ENCODE measurements around the gene SERTAD1.
A peak's percentile ranks its signal among the peaks of the same experiment; 100 is the strongest.
"Not testable (repeated sequence)": the region's sequence is repeated elsewhere in the genome, so short reads cannot be mapped to it uniquely, and the experiment has no call there.

The SERTAD1 gene

DNA sequence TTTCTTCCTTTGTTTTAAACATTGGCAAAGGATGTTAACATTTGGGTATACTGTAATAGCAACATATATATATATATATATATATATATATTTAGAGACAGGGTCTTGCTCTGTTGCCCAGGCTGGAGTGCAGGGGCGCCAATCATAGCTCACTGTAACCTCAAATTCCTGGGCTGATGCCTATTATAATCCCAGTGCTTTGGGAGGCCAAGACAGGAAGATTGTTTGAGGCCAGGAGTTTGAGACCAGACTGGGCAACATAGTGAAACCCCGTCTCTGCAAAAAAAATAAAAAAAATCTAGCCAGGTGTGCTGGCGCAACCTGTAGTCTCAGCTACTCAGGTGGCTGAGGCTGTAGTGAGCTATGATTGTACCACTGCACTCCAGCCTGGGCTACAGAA lies 34.4 kb upstream of the SERTAD1 start:
- Mint-ChIP-seq H3K9me3 (no peaks in the 10 kb centered on the region), H3K27ac (no peak overlapping the region), H3K4me1 (ENCODE audit: low read depth) (peaks cover 9% of the 10 kb centered on the region), H3K27me3 (ENCODE audit: low read depth) (no peaks in the 10 kb centered on the region), H3K36me3 (ENCODE audit: low read depth) (no peaks in the 10 kb centered on the region), H3K4me3 (no peak overlapping the region)

DNA sequence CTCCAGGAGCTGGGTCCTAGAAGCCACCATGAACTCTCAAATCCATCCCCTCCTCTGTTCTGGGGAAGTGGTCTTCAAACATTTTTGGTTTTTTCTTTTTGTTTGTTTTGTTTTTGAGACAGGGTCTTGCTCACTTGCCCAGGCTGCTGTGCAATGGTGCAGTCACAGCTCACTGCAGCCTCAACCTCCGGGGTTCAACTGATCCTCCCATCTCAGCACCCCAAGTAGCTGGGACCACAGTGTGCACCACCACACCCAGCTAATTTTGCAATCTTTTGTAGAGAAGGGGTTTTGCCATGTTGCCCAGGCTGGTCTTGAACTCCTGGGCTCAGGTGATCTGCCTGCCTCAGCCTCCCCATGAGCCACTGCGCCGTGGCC lies 32.8 kb upstream of the SERTAD1 start:
- Mint-ChIP-seq H3K4me1 (ENCODE audit: low read depth) (peaks cover 5% of the 10 kb centered on the region), H3K36me3 (ENCODE audit: low read depth) (no peaks in the 10 kb centered on the region), H3K27ac (no peak overlapping the region), H3K4me3 (no peak overlapping the region), H3K27me3 (ENCODE audit: low read depth) (no peaks in the 10 kb centered on the region), H3K9me3 (no peaks in the 10 kb centered on the region)

DNA sequence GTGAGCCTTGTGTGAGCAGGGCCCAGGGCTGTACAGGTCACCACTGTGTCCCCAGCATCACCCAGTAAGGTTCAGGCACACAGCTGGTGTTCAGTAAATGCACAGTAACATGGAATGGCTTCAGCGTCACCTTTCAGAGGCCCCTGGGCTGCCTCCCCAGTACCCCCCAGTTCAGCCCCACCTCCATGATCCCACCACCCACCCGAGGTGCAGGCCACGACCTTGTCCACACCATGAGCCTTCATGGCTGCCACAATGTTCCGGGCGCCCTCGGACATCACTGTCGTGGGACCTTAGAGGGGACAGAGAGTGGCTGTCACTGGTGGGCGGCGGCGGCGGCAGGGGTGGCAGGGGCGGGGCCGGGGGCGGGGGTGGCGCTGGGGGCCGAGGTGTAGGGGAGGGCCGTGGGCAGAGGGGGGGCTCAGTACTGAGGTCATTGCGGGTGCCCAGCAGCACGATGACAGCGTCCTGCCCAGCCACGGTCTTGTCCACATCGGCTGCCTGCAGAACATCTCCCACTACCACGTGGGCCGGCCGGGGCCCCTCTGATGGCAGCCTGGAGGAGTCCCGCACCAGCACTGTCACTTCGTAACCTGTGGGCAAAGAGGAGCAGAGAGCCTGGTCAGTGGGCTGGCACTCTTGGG lies 32.3 kb upstream of the SERTAD1 start:
- no peaks in the 10 kb centered on the region for H3K27me3 Mint-ChIP-seq (ENCODE audit: low read depth)
- H3K4me1 Mint-ChIP-seq (ENCODE audit: low read depth), result peaks cover 5% of the 10 kb centered on the region
- no peak overlapping the region for H3K4me3 Mint-ChIP-seq
- H3K36me3 Mint-ChIP-seq (ENCODE audit: low read depth), result no peaks in the 10 kb centered on the region
- no peaks in the 10 kb centered on the region for H3K9me3 Mint-ChIP-seq
- no peak overlapping the region for H3K27ac Mint-ChIP-seq

DNA sequence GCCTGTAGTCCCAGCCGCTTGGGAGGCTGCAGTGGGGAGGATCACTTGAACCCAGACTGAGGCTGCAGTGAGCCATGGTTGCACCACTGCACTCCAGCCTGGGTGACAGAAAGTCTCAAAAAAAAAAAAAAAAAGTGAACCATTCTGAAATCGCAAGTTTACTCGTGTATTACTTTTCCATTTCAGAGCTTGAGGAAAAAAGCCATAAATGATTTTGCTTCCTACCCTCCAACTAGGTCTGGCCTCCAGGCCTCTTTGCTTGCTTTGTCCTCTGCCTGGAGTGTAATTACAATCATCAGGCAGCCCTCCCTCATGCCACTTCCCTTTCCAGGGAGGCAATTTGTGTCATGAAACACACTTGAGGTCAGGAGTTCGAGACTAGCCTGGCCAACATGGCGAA lies 31.3 kb upstream of the SERTAD1 start:
- no peak overlapping the region for H3K4me3 Mint-ChIP-seq
- H3K4me1 Mint-ChIP-seq (ENCODE audit: low read depth), result peaks cover 2% of the 10 kb centered on the region
- no peaks in the 10 kb centered on the region for H3K9me3 Mint-ChIP-seq
- H3K27ac Mint-ChIP-seq, result no peak overlapping the region
- no peaks in the 10 kb centered on the region for H3K27me3 Mint-ChIP-seq (ENCODE audit: low read depth)
- no peaks in the 10 kb centered on the region for H3K36me3 Mint-ChIP-seq (ENCODE audit: low read depth)

DNA sequence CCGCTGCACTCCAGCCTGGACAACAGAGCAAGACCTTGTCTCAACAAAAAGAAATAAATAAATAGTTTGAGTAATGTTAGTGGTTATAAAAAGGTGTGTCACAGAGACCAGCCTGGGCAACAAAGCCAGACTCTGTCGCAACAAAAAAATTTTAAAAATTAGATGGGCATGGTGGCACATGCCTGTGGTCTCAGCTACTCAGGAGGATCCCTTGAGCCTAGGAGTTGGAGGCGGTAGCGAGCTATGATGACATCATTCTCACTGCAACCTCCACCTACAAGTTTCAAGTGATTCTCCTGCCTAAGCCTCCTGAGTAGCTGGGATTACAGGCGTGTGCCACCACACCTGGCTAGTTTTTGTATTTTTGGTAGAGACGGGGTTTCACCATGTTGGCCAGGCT lies 28.2 kb upstream of the SERTAD1 start:
- H3K36me3 Mint-ChIP-seq (ENCODE audit: low read depth); H3K27ac Mint-ChIP-seq: not testable (repeated sequence)

DNA sequence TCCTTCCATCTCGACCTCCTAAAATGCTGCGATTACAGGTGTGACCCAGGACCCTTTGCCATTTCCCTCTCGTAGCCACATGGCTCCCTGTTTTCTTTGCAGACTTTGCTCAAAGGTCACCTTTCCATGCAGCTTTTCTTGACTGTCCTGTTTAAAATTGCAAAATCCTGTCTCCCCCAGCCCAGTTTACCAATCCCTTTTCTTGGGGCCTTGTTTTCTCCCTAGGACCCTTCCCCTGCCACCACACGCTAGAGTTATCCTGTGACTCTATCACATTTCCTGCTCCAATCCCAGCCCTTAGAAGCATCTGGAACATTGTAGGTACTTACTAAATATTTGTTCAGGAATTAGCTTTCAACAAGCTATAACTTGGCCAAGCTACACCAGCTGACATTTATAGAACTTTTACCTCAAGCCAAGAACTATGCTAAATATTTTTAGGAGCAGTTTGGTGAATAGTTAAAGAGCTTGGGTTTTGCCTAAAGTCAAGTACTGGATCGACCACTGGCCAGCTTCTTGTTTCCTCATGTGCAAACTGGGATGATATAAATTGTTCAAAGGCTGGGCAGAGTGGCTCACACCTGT lies 27.5 kb upstream of the SERTAD1 start:
- Mint-ChIP-seq H3K27ac (no peak overlapping the region), H3K9me3 (no peaks in the 10 kb centered on the region), H3K36me3 (ENCODE audit: low read depth) (peaks cover 2% of the 10 kb centered on the region), H3K4me1 (ENCODE audit: low read depth) (no peaks in the 10 kb centered on the region), H3K4me3 (no peak overlapping the region), H3K27me3 (ENCODE audit: low read depth) (no peaks in the 10 kb centered on the region)

More for the DNA sequence above, 28.2 kb upstream of the SERTAD1 start:
- not testable (repeated sequence) for H3K4me1 Mint-ChIP-seq (ENCODE audit: low read depth); H3K27me3 Mint-ChIP-seq (ENCODE audit: low read depth); H3K4me3 Mint-ChIP-seq; H3K9me3 Mint-ChIP-seq

DNA sequence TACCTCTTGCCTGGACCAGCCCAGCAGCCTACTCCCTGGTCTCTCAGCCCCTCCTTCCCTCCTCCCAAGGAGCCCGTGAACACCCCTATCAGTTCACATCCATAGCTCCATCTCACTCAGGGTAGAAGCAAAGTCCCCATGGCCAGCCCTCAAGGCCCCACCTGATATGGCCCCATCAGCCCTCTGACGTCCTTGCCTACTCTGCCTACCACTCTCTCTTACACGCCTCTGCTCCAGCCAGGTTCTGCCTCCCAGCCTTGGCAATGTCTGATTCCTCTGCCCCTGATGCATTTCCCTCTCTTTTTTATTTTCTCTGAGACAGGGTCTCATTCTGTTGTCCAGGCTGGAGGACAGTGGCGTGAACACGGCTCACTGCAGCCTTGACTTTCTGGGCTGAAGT lies 26.2 kb upstream of the SERTAD1 start:
- H3K27ac Mint-ChIP-seq, result no peak overlapping the region
- H3K36me3 Mint-ChIP-seq (ENCODE audit: low read depth), result peaks cover 2% of the 10 kb centered on the region
- no peaks in the 10 kb centered on the region for H3K4me1 Mint-ChIP-seq (ENCODE audit: low read depth)
- H3K4me3 Mint-ChIP-seq, result no peak overlapping the region
- no peaks in the 10 kb centered on the region for H3K9me3 Mint-ChIP-seq
- H3K27me3 Mint-ChIP-seq (ENCODE audit: low read depth), result no peaks in the 10 kb centered on the region

DNA sequence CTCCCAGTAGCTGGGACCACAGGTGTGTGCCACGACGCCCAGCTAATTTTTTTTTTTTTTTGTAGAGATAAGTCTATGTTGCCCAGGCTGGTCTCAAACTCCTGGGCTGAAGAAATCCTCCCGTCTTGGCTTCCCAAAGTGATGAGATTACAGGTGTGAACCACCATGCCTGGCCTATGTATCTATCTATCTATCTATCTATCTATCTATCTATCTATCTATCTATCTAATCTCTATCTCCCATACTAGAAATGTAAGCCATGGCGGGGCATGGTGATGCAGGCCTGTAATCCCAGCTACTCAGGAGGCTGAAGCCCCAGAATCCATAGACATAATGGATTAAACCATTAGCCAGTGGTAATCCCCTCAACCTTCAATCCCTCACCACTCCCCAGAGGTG lies 24.9 kb upstream of the SERTAD1 start:
- H3K36me3 Mint-ChIP-seq (ENCODE audit: low read depth), result peaks cover 2% of the 10 kb centered on the region
- no peak overlapping the region for H3K4me3 Mint-ChIP-seq
- H3K27ac Mint-ChIP-seq, result no peak overlapping the region
- H3K9me3 Mint-ChIP-seq, result no peaks in the 10 kb centered on the region
- H3K4me1 Mint-ChIP-seq (ENCODE audit: low read depth), result no peaks in the 10 kb centered on the region
- no peaks in the 10 kb centered on the region for H3K27me3 Mint-ChIP-seq (ENCODE audit: low read depth)

DNA sequence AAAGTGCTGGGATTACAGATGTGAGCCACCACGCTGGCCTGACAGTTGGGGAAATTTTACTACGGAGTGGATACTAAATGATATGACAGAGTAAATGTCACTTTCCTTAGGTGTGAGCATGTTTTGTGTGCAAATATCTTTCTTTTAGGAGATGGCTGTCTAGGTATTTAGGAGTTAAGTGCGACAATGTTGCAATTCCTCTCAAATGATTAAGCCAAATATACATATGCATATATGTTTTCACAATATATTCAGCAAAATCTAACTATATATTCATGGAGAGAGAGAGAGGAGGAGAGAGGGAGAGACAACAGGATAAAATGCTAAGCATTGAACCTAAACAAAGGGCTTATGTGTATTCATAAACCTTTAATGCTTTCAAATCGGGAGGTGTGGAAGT lies 23.7 kb upstream of the SERTAD1 start:
- Mint-ChIP-seq H3K4me1 (ENCODE audit: low read depth) (peaks cover 3% of the 10 kb centered on the region), H3K27ac (no peak overlapping the region), H3K36me3 (ENCODE audit: low read depth) (peaks cover 2% of the 10 kb centered on the region), H3K27me3 (ENCODE audit: low read depth) (no peaks in the 10 kb centered on the region), H3K4me3 (no peak overlapping the region), H3K9me3 (no peaks in the 10 kb centered on the region)

DNA sequence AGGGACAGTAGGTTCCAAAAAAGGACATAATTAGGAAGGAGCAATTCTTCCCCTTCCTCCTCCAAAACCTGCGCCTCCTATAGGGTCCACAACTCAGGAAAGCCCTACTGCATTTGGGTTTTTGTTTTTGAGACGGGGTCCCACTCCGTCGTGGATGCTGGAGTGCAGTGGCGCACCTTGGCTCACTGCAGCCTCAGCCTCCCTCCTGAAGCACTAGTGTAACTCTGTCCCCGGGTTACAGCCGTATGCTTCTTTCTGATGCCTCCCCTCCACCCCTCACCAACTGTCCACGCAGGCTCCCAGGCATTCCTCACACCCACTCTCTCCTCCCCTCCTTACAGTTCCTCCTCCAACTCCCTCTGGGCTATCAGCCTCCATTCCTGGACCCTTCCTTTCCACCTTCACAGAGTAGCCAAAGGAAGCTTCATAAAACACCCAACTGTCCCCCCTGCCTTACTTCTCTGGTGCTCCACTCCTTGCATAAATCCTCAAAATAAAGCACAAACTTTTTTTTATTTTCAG lies 20.5 kb upstream of the SERTAD1 start:
- H3K4me1 Mint-ChIP-seq (ENCODE audit: low read depth), result peaks cover 13% of the 10 kb centered on the region

DNA sequence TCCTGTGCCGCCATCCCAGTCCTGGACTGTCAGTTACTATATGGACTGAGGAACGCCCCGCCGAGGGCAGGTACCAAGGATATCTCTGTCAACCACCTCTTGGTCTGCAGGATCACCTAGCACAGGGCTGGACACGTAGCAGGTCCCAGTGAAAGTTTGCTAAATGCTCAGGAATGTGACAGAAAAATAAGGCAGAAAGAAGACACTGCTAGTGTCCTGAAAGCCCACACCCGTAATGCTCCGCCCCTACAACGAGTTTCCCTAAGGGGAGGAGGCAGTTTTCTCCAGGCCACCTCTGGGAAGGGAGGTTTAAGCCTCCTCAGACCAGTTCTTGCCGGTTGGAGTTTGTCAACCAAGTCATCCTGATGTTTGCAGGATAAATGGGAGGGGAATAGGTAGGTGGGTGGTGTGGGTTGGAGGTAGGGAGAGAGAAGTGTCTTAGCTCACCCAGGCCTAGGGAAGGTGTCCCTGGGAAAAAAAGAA lies 20.0 kb upstream of the SERTAD1 start:
- H3K4me3 Mint-ChIP-seq, result peak overlapping the region; percentile 67
- peak overlapping the region; percentile 41 for H3K27ac Mint-ChIP-seq
- H3K4me1 Mint-ChIP-seq (ENCODE audit: low read depth), result peaks cover 13% of the 10 kb centered on the region
- H3K9me3 Mint-ChIP-seq, result no peaks in the 10 kb centered on the region
- H3K27me3 Mint-ChIP-seq (ENCODE audit: low read depth), result no peaks in the 10 kb centered on the region
- H3K36me3 Mint-ChIP-seq (ENCODE audit: low read depth), result peaks cover 11% of the 10 kb centered on the region

More for the DNA sequence above, 20.5 kb upstream of the SERTAD1 start:
- Mint-ChIP-seq H3K27ac (no peak overlapping the region), H3K4me3 (peak overlapping the region; percentile 50), H3K36me3 (ENCODE audit: low read depth) (peaks cover 11% of the 10 kb centered on the region), H3K9me3 (no peaks in the 10 kb centered on the region), H3K27me3 (ENCODE audit: low read depth) (no peaks in the 10 kb centered on the region)

DNA sequence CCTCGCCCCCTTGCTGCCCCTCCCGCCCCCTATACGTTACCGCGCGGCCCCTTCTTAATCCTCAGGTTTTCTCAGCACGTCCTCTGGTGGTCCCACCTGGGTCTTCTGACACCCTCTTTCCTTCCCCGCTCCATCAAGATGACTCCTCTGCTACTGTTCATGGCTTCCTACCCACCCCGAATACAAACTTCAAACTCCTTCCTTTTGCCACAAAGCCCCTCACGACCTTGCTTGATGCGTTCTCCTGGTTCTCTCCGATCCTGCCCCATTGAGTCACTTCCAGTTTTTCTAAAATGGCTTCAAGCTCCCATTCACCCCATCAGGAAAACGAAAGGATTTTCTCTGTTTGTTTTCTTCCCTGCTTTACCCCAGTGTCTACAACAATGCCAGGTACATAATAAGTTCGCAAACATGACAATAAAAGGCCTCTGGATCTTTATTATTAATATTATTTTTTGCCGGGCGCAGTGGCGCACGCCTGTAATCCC lies 19.1 kb upstream of the SERTAD1 start:
- Mint-ChIP-seq H3K9me3 (no peaks in the 10 kb centered on the region), H3K4me1 (ENCODE audit: low read depth) (peaks cover 13% of the 10 kb centered on the region), H3K4me3 (peak overlapping the region; percentile 100), H3K27me3 (ENCODE audit: low read depth) (no peaks in the 10 kb centered on the region), H3K27ac (peak overlapping the region; percentile 90), H3K36me3 (ENCODE audit: low read depth) (peaks cover 13% of the 10 kb centered on the region)

DNA sequence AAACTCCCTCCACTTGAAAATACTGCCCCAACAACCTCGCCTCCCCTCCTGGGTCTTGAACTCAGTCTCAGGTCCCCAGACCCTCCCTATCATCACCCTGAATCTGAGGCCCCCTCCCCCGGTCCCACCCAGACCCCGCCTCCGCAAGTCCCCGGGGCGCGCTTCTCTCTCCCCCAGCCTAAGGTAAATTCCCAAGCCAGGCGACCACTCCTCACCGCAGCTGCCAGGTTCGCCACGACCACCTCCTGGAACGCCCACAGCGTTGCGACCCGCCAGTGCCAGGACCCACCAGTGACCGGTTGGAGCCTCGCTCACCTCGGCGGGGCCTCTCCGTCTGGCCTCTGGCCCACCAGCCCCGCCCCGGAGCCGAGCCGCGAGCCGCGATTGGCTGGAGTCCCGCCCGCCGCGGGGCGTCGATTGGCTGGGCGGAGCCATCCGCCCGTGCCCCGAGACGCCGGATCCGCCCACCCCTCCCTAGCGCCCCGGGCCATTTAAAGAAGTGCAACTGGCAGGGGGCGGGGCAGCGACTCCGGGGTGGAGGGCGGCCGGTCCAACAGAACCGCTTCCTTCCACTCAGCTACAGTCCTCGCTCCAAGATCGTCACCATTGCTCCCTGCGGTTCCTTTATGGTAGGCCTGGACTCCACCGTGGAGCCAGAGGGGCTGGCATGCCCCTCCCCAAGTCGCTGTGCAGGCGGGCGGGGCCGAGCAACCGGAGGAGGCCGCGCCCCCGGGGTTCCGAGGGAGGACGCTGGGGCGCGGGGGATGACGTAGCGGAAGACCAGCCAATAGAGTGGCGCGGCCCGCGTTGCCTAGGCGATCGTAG lies 18.4 kb upstream of the SERTAD1 start, which contains the start of gene SERTAD3:
SERTAD3 (minus strand) TSS at position 336 of the 825 bp plus-strand sequence. CDS start 2,255 bp downstream, outside the sequence.
- Mint-ChIP-seq H3K4me3 (peak within 1 kb of the TSS; percentile 100), H3K27ac (peak within 1 kb of the TSS; percentile 99), H3K4me1 (ENCODE audit: low read depth) (peaks cover 17% of the 10 kb centered on the region), H3K27me3 (ENCODE audit: low read depth) (no peaks in the 10 kb centered on the region), H3K9me3 (no peaks in the 10 kb centered on the region), H3K36me3 (ENCODE audit: low read depth) (peaks cover 11% of the 10 kb centered on the region)

DNA sequence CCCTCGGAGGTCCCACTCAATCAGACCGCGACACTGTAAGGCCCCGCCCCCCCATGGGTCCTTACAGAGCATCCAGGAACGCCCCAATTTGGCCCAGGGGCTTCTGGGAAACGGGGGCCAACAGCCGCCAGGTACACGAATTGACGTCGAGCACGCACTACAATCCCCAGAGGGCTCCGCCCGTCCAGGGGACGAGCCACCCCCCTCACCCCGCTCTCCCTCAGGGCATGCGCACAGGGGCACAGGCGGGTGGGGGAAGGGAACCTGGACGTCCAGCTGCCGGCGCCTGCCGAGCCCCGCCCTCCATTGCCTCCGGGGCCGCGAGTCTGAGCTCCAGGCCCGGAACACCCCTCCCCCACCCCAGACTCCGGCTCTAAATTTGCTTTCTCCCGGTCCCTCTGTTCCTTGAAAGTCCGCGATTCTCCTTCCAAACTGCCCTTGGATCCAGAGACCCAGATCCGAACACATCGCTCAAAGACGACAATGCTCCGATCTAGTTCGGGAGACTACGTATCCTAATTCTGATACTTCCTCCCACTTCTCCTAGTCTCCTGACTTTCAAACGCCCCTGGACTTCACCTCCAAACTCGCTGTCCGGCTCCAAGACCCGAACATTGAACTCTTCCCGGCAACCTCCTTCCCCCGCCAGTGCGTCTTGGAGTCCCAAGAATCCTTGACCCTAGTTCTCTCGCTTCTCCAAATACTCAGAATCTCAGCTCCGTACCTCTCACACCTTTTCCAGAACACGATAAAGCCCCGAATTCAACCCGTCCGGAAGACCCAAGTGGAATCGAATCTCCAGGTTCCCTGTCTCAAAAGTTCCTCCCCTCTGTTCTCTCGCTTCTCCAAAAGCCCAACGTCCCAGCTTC lies 17.6 kb upstream of the SERTAD1 start:
- no peaks in the 10 kb centered on the region for H3K27me3 Mint-ChIP-seq (ENCODE audit: low read depth)
- H3K4me3 Mint-ChIP-seq, result peak overlapping the region; percentile 100
- H3K27ac Mint-ChIP-seq, result peak overlapping the region; percentile 99
- peaks cover 17% of the 10 kb centered on the region for H3K4me1 Mint-ChIP-seq (ENCODE audit: low read depth)
- peaks cover 11% of the 10 kb centered on the region for H3K36me3 Mint-ChIP-seq (ENCODE audit: low read depth)
- no peaks in the 10 kb centered on the region for H3K9me3 Mint-ChIP-seq

All from T-helper 1 cell treated with Interleukin-12 subunit alpha and Interleukin-12 subunit beta and Interleukin-4 antibody, amounts not matched to agents 30 μg/mL and 1 μg/mL, for 36 hours (primary cell).